HEK293 (cell line): Measurements from ENCODE around the gene TADA1.

ENCODE experiments used
- CTCF ChIA-PET: fragments of 350-600 bp; formaldehyde crosslinking; extraction: SDS; loops from one replicate; lab custom pipeline; 2021; ENCODE audit warnings: antibody characterized with exemption; lab: Yijun Ruan, JAX
- POLR2A ChIA-PET: fragments of 300-600 bp; formaldehyde crosslinking; extraction: SDS; loops from one replicate; lab custom pipeline; 2020; ENCODE audit warnings: antibody characterized with exemption, inconsistent platforms; lab: Yijun Ruan, JAX
- H3K27ac ChIP-seq: fragments of 200-500 bp; sonication (Bioruptor generic); 2 replicates; pipeline ENCODE4 v1.5.1; 2014; ENCODE audit warnings: low read depth, low read length, control low read depth, inconsistent platforms; ENCODE audit errors: extremely low read depth
- H3K36me3 ChIP-seq, 2 experiments: fragments of 200-500 bp in 1 of 2; sonication (Bioruptor generic) in 1 of 2; 1 replicate in 1 of 2; 2 replicates in 1 of 2; pipeline ENCODE4 v1.5.1; 2014 to 2017; ENCODE audit warnings: inconsistent platforms in 2 of 2, low read length in 2 of 2; ENCODE audit not compliant: control insufficient read depth in 2 of 2, insufficient read depth in 1 of 2
- H3K4me1 ChIP-seq: fragments of 200-500 bp; sonication (Bioruptor generic); 2 replicates; pipeline ENCODE4 v1.5.1; 2014; ENCODE audit warnings: mild to moderate bottlenecking, low read length, inconsistent platforms; ENCODE audit not compliant: control insufficient read depth, insufficient read depth
- H3K4me3 ChIP-seq: 2 replicates; pipeline ENCODE4 v1.5.1; 2011; ENCODE audit warnings: low read depth, mild to moderate bottlenecking, control low read depth, low read length, moderate library complexity
- H3K9me3 ChIP-seq: fragments of 200-500 bp; sonication (Bioruptor generic); 2 replicates; pipeline ENCODE4 v1.5.1; 2014; ENCODE audit warnings: low read depth, low read length, inconsistent platforms; ENCODE audit not compliant: control insufficient read depth, insufficient read depth
- WT1 ChIP-seq: fragments of 450-650 bp; formaldehyde crosslinking; IDR thresholded peaks from 2 replicates; pipeline ENCODE4 v1.5.1; 2016; ENCODE audit warnings: missing biosample characterization, missing genetic modification characterization
- ZBTB21 ChIP-seq: fragments of 450-650 bp; formaldehyde crosslinking; IDR thresholded peaks from 2 replicates; pipeline ENCODE4 v1.5.1; 2017; ENCODE audit warnings: missing biosample characterization, missing genetic modification characterization
- ZFP37 ChIP-seq: fragments of 450-650 bp; formaldehyde crosslinking; IDR thresholded peaks from 2 replicates; pipeline ENCODE4 v1.5.1; 2016; ENCODE audit warnings: missing biosample characterization, missing genetic modification characterization
- ZFP69B ChIP-seq: fragments of 450-650 bp; formaldehyde crosslinking; IDR thresholded peaks from 2 replicates; pipeline ENCODE4 v1.5.1; 2016; ENCODE audit warnings: missing biosample characterization, missing genetic modification characterization
- ZNF10 ChIP-seq: fragments of 450-650 bp; formaldehyde crosslinking; IDR thresholded peaks from 2 replicates; pipeline ENCODE4 v1.5.1; 2017; ENCODE audit warnings: missing biosample characterization, missing genetic modification characterization
- ZNF133 ChIP-seq: fragments of 450-650 bp; formaldehyde crosslinking; IDR thresholded peaks from 2 replicates; pipeline ENCODE4 v1.5.1; 2016; ENCODE audit warnings: missing biosample characterization, missing genetic modification characterization
- ZNF16 ChIP-seq: fragments of 450-650 bp; formaldehyde crosslinking; IDR thresholded peaks from 2 replicates; pipeline ENCODE4 v1.5.1; 2016; ENCODE audit warnings: low read depth, missing biosample characterization, missing genetic modification characterization
- ZNF169 ChIP-seq: fragments of 450-650 bp; formaldehyde crosslinking; IDR thresholded peaks from 2 replicates; pipeline ENCODE4 v1.5.1; 2016; ENCODE audit warnings: missing biosample characterization, missing genetic modification characterization
- ZNF2 ChIP-seq: fragments of 450-650 bp; formaldehyde crosslinking; IDR thresholded peaks from 2 replicates; pipeline ENCODE4 v1.5.1; 2016; ENCODE audit warnings: missing biosample characterization, missing genetic modification characterization
- ZNF202 ChIP-seq: fragments of 450-650 bp; formaldehyde crosslinking; IDR thresholded peaks from 2 replicates; pipeline ENCODE4 v1.5.1; 2016; ENCODE audit warnings: missing biosample characterization, missing genetic modification characterization, borderline replicate concordance
- ZNF211 ChIP-seq: fragments of 450-650 bp; formaldehyde crosslinking; IDR thresholded peaks from 2 replicates; pipeline ENCODE4 v1.5.1; 2016; ENCODE audit warnings: low read depth, missing biosample characterization, missing genetic modification characterization
- ZNF24 ChIP-seq: fragments of 450-650 bp; formaldehyde crosslinking; IDR thresholded peaks from 2 replicates; pipeline ENCODE4 v1.5.1; 2016; ENCODE audit warnings: missing biosample characterization, missing genetic modification characterization
- ZNF350 ChIP-seq: fragments of 450-650 bp; formaldehyde crosslinking; IDR thresholded peaks from 2 replicates; pipeline ENCODE4 v1.5.0; 2017; ENCODE audit warnings: missing biosample characterization, mild to moderate bottlenecking, missing genetic modification characterization
- ZNF354C ChIP-seq: fragments of 450-650 bp; formaldehyde crosslinking; IDR thresholded peaks from 2 replicates; pipeline ENCODE4 v1.5.1; 2016; ENCODE audit warnings: missing biosample characterization, missing genetic modification characterization, low read depth, borderline replicate concordance
- ZNF391 ChIP-seq: fragments of 450-650 bp; formaldehyde crosslinking; IDR thresholded peaks from 2 replicates; pipeline ENCODE4 v1.5.1; 2016; ENCODE audit warnings: low read depth, missing biosample characterization, missing genetic modification characterization, borderline replicate concordance
- ZNF510 ChIP-seq: fragments of 450-650 bp; formaldehyde crosslinking; IDR thresholded peaks from 2 replicates; pipeline ENCODE4 v1.5.1; 2018; ENCODE audit warnings: mild to moderate bottlenecking, missing genetic modification characterization, missing biosample characterization; ENCODE audit not compliant: insufficient replicate concordance
- ZNF549 ChIP-seq: fragments of 450-650 bp; IDR thresholded peaks from 2 replicates; pipeline ENCODE4 v1.5.1; 2018; ENCODE audit warnings: missing biosample characterization, missing genetic modification characterization, mild to moderate bottlenecking, inconsistent platforms, moderate library complexity
- ZNF555 ChIP-seq: fragments of 450-650 bp; formaldehyde crosslinking; conservative IDR thresholded peaks from 2 replicates; pipeline ENCODE4 v1.5.1; 2017; ENCODE audit warnings: missing biosample characterization, mild to moderate bottlenecking, missing genetic modification characterization, inconsistent platforms
- ZNF596 ChIP-seq: fragments of 450-650 bp; IDR thresholded peaks from 2 replicates; pipeline ENCODE4 v1.5.0; 2018; ENCODE audit warnings: missing biosample characterization, mild to moderate bottlenecking, missing genetic modification characterization, moderate library complexity
- ZNF654 ChIP-seq: fragments of 450-650 bp; formaldehyde crosslinking; IDR thresholded peaks from 2 replicates; pipeline ENCODE4 v1.5.1; 2016; ENCODE audit warnings: low read depth, missing biosample characterization, missing genetic modification characterization
- ZNF660 ChIP-seq: fragments of 450-650 bp; IDR thresholded peaks from 2 replicates; pipeline ENCODE4 v1.5.1; 2018; ENCODE audit warnings: missing biosample characterization, mild to moderate bottlenecking, missing genetic modification characterization
- ZNF701 ChIP-seq: fragments of 450-650 bp; formaldehyde crosslinking; IDR thresholded peaks from 2 replicates; pipeline ENCODE4 v1.5.1; 2016; ENCODE audit warnings: missing biosample characterization, missing genetic modification characterization
- ZNF791 ChIP-seq: fragments of 450-650 bp; formaldehyde crosslinking; IDR thresholded peaks from 2 replicates; pipeline ENCODE4 v1.5.1; 2016; ENCODE audit warnings: missing biosample characterization, missing genetic modification characterization
- ZNF830 ChIP-seq: fragments of 450-650 bp; IDR thresholded peaks from 2 replicates; pipeline ENCODE4 v1.5.0; 2018; ENCODE audit warnings: missing biosample characterization, missing genetic modification characterization, low read depth, mild to moderate bottlenecking, moderate library complexity
- ZNF837 ChIP-seq: fragments of 450-650 bp; formaldehyde crosslinking; IDR thresholded peaks from 2 replicates; pipeline ENCODE4 v1.5.1; 2016; ENCODE audit warnings: missing biosample characterization, missing genetic modification characterization
- TF ChIP-seq, protein P1 (sequence below): fragments of 450-650 bp; formaldehyde crosslinking; IDR thresholded peaks from 2 replicates; pipeline ENCODE4 v1.5.1; 2017; ENCODE audit warnings: missing biosample characterization, missing genetic modification characterization
- TF ChIP-seq, protein P2 (sequence below): fragments of 450-650 bp; formaldehyde crosslinking; IDR thresholded peaks from 2 replicates; pipeline ENCODE4 v1.5.1; 2016; ENCODE audit warnings: missing biosample characterization, missing genetic modification characterization

The TADA1 gene

GRCh38 chr1:166910396-166910994 is 34.4 kb upstream of the TADA1 start (continued):
- TF ChIP-seq ZNF549 (tag by site-specific recombination), result no peak
- TF ChIP-seq ZNF2 (tag by site-specific recombination), result peak; percentile 84; the same call in 1 of the 2 replicates
- no peak for TF ChIP-seq ZNF701 (tag by site-specific recombination)
- peak; percentile 29 for TF ChIP-seq ZNF510 (tag by site-specific recombination)
- TF ChIP-seq, protein P1, sequence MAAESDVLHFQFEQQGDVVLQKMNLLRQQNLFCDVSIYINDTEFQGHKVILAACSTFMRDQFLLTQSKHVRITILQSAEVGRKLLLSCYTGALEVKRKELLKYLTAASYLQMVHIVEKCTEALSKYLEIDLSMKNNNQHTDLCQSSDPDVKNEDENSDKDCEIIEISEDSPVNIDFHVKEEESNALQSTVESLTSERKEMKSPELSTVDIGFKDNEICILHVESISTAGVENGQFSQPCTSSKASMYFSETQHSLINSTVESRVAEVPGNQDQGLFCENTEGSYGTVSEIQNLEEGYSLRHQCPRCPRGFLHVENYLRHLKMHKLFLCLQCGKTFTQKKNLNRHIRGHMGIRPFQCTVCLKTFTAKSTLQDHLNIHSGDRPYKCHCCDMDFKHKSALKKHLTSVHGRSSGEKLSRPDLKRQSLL (tag by site-specific recombination), result no peak
- peak; percentile 98 for TF ChIP-seq ZNF654 (tag by site-specific recombination)
- TF ChIP-seq ZFP37 (tag by site-specific recombination), result peak; percentile 55; the same call in 1 of the 2 replicates
- no peak for TF ChIP-seq ZNF202 (tag by site-specific recombination)
- TF ChIP-seq ZNF24 (tag by site-specific recombination), result peak; percentile 43; the same call in 1 of the 2 replicates
- peak; percentile 81 for TF ChIP-seq ZNF660

DNA sequence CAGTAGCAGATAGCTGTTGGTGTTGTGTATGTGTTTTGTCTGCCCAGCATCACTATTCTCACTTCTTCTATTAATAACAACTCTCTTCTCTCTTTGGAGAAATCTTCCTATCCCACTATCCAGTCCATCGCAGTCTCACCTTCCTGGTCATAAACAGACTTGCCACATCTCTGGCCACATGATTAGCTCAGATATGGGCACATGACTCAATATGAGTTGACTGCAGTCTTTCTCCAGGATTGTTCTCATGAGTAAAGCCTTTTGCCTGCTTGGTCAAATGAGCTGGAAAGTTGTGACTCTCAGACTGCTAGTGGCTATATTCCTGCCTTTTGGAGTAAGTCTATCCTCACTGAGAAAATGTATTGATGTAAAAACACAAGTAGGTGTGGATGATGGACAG is 32.9 kb upstream of the TADA1 start:
- H3K4me1 ChIP-seq, result no peaks in the 10 kb centered on the region
- no peak for TF ChIP-seq ZNF354C (tag by site-specific recombination)
- no peak for TF ChIP-seq ZNF391 (tag by site-specific recombination)
- TF ChIP-seq ZNF169 (tag by site-specific recombination), result no peak
- TF ChIP-seq WT1 (tag by site-specific recombination), result no peak
- no peaks in the 10 kb centered on the region for H3K9me3 ChIP-seq

DNA sequence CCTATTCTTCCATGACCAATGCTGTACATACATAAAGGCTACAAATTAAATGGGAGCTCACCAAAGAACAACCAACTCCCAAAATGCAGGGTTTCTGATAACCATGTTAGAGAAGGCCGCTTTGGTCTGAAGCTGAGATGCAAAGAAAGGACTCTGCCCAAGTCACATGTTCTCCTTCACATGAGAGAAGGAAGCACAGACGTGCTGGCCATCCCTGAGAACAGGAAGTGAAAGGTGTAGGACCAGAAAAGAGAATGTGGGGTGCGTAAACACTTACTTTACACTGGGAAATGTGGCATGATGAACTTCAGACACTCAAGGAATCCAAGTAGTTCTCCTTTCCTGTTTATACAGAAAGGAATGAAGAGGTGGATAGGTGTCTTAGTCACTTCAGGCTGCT is 31.7 kb upstream of the TADA1 start:
- Histone ChIP-seq H3K9me3 (no peaks in the 10 kb centered on the region), H3K4me1 (no peaks in the 10 kb centered on the region), H3K27ac (no peak overlapping the region), H3K36me3 (no peaks in the 10 kb centered on the region), H3K4me3 (no peak overlapping the region)
- POLR2A ChIA-PET, result no interaction called here
- CTCF ChIA-PET, result interaction anchor here (1.2 to 18.5 kb wide), 2 partner anchors 70 to 149 kb away, joined by 4 to 702 read pairs; no protein-coding TSS in a partner anchor
- TF ChIP-seq ZBTB21 (tag by site-specific recombination) (no peak), ZNF211 (no peak), ZNF791 (tag by site-specific recombination) (no peak), ZNF2 (tag by site-specific recombination) (no peak), ZNF830 (tag by site-specific recombination) (no peak), ZNF555 (tag by site-specific recombination) (no peak), ZNF837 (tag by site-specific recombination) (no peak), ZFP69B (no peak), ZNF16 (no peak), ZNF10 (tag by site-specific recombination) (no peak), ZNF24 (tag by site-specific recombination) (no peak), ZNF596 (tag by site-specific recombination) (no peak), ZNF350 (tag by site-specific recombination) (no peak), ZNF133 (tag by site-specific recombination) (no peak)
- TF ChIP-seq, protein P2, sequence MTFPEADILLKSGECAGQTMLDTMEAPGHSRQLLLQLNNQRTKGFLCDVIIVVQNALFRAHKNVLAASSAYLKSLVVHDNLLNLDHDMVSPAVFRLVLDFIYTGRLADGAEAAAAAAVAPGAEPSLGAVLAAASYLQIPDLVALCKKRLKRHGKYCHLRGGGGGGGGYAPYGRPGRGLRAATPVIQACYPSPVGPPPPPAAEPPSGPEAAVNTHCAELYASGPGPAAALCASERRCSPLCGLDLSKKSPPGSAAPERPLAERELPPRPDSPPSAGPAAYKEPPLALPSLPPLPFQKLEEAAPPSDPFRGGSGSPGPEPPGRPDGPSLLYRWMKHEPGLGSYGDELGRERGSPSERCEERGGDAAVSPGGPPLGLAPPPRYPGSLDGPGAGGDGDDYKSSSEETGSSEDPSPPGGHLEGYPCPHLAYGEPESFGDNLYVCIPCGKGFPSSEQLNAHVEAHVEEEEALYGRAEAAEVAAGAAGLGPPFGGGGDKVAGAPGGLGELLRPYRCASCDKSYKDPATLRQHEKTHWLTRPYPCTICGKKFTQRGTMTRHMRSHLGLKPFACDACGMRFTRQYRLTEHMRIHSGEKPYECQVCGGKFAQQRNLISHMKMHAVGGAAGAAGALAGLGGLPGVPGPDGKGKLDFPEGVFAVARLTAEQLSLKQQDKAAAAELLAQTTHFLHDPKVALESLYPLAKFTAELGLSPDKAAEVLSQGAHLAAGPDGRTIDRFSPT, result no peak

More for the DNA sequence above, 32.9 kb upstream of the TADA1 start:
- H3K36me3 ChIP-seq, result no peaks in the 10 kb centered on the region
- ChIA-PET CTCF (interaction anchor here (1.1 to 18.5 kb wide), 10 partner anchors 8 to 148 kb away, joined by 3 to 702 read pairs (median 8); no protein-coding TSS in a partner anchor), POLR2A (no interaction called here)
- H3K4me3 ChIP-seq, result no peak overlapping the region
- no peak overlapping the region for H3K27ac ChIP-seq
